HG03575 (cell line): ENCODE data around the gene ABCC4.

Experiments
- ATAC-seq: cut with Tn5 transposase; IDR thresholded peaks from one replicate; pipeline ENCODE4 v1.9.1; 2021; ENCODE audit not compliant: unreplicated experiment, insufficient number of reproducible peaks, low FRiP score; ENCODE audit errors: extremely low read depth

ABCC4 gene

GRCh38 chr13:95237310-95237870, 63.9 kb downstream of the ABCC4 start:
- no peak for ATAC-seq

GRCh38 chr13:95236774-95237173, 64.5 kb downstream of the ABCC4 start:
- no peak for ATAC-seq

- ATAC-seq, result no peak
These were observed 65.3 kb downstream of the ABCC4 start for GRCh38 chr13:95235974-95236373.

GRCh38 chr13:95235199-95235756, 66.0 kb downstream of the ABCC4 start:
- no peak for ATAC-seq

GRCh38 chr13:95234242-95234641, 67.0 kb downstream of the ABCC4 start:
- peak; percentile 84 for ATAC-seq

- ATAC-seq, result no peak
These were observed 68.1 kb downstream of the ABCC4 start for GRCh38 chr13:95233026-95233635.

GRCh38 chr13:95231393-95231792, 69.9 kb downstream of the ABCC4 start:
- ATAC-seq, result no peak

- ATAC-seq, result no peak
These were observed 71.4 kb downstream of the ABCC4 start for GRCh38 chr13:95229855-95230254.

GRCh38 chr13:95228130-95228529, 73.1 kb downstream of the ABCC4 start:
- ATAC-seq, result no peak

GRCh38 chr13:95226932-95227695, 74.1 kb downstream of the ABCC4 start:
- peak; percentile 91 for ATAC-seq

- ATAC-seq, result no peak
These were observed 74.8 kb downstream of the ABCC4 start for GRCh38 chr13:95226476-95226875.

GRCh38 chr13:95226050-95226449, 75.2 kb downstream of the ABCC4 start:
- ATAC-seq, result no peak

- ATAC-seq, result no peak
These were observed 77.2 kb downstream of the ABCC4 start for GRCh38 chr13:95224064-95224463.

- ATAC-seq, result no peak
These were observed 78.6 kb downstream of the ABCC4 start for GRCh38 chr13:95222733-95223018.

GRCh38 chr13:95221971-95222732, 79.1 kb downstream of the ABCC4 start:
- ATAC-seq, result no peak

GRCh38 chr13:95220611-95221010, 80.6 kb downstream of the ABCC4 start:
- ATAC-seq, result no peak

- no peak for ATAC-seq
These were observed 83.1 kb downstream of the ABCC4 start for GRCh38 chr13:95217920-95218830.

GRCh38 chr13:95216182-95216581, 85.1 kb downstream of the ABCC4 start:
- ATAC-seq, result no peak
